Measurements from ENCODE around the gene KCNA3.

Gene KCNA3

DNA sequence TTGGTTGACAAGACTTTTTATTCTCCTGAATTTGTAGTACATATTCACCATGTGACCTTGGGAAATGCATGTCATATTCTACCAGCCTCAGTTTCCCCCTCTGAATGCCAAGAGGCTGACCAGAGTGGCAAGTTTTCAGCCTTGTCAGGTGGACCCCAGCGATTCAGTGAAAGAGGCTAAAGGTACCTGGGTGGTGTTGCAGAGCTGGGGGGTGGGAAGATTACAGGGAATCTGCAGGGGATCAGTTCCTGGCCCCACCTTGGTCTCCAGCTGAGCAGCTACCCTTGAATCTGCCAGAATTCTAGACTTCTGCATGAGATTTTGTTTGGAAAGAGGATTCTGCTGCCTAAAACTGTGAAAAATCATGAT is 40.7 kb downstream of the KCNA3 start:
- H4K20me1 ChIP-seq (ENCODE audit: insufficient read depth, low read length) = no peaks in the 10 kb centered on the region
- H2AFZ ChIP-seq (ENCODE audit: low read depth, low read length) = no peak overlapping the region
- H3K27ac ChIP-seq (ENCODE audit: low read length) = peak overlapping the region; percentile 100
- no peaks in the 10 kb centered on the region for H3K36me3 ChIP-seq (replicated peaks; ENCODE audit: low read depth, low read length)
- peak overlapping the region; percentile 6; the same call in 1 of the 2 replicates for H3K4me3 ChIP-seq (ENCODE audit: low read length)
- peak overlapping the region; percentile 88 for H3K4me2 ChIP-seq (ENCODE audit: low read length)
- H3K9ac ChIP-seq (ENCODE audit: low read length) = peak overlapping the region; percentile 94
- TF ChIP-seq, protein P1, sequence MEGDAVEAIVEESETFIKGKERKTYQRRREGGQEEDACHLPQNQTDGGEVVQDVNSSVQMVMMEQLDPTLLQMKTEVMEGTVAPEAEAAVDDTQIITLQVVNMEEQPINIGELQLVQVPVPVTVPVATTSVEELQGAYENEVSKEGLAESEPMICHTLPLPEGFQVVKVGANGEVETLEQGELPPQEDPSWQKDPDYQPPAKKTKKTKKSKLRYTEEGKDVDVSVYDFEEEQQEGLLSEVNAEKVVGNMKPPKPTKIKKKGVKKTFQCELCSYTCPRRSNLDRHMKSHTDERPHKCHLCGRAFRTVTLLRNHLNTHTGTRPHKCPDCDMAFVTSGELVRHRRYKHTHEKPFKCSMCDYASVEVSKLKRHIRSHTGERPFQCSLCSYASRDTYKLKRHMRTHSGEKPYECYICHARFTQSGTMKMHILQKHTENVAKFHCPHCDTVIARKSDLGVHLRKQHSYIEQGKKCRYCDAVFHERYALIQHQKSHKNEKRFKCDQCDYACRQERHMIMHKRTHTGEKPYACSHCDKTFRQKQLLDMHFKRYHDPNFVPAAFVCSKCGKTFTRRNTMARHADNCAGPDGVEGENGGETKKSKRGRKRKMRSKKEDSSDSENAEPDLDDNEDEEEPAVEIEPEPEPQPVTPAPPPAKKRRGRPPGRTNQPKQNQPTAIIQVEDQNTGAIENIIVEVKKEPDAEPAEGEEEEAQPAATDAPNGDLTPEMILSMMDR (IDR thresholded peaks at IDR 0.05; ENCODE audit: low read depth, low read length) = no peak
- no peak for TF ChIP-seq EZH2phosphoT487 (IDR thresholded peaks at IDR 0.05; ENCODE audit: low read depth)
- H3K27me3 ChIP-seq (ENCODE audit: low read depth, low read length) = no peaks in the 10 kb centered on the region
- H3K9me3 ChIP-seq (ENCODE audit: insufficient read depth, low read length) = no peaks in the 10 kb centered on the region
- H3K79me2 ChIP-seq (ENCODE audit: low read length) = peaks cover 19% of the 10 kb centered on the region
- peaks cover 95% of the 10 kb centered on the region for H3K4me1 ChIP-seq (ENCODE audit: low read length)

- Histone ChIP-seq H3K9me3 (ENCODE audit: insufficient read depth, low read length) (no peaks in the 10 kb centered on the region), H3K4me1 (ENCODE audit: low read length) (peaks cover 95% of the 10 kb centered on the region), H4K20me1 (ENCODE audit: insufficient read depth, low read length) (no peaks in the 10 kb centered on the region), H3K9ac (ENCODE audit: low read length) (peak overlapping the region; percentile 94), H3K36me3 (replicated peaks; ENCODE audit: low read depth, low read length) (no peaks in the 10 kb centered on the region), H3K27ac (ENCODE audit: low read length) (peak overlapping the region; percentile 100), H3K4me3 (ENCODE audit: low read length) (peak overlapping the region; percentile 6; the same call in 1 of the 2 replicates), H3K4me2 (ENCODE audit: low read length) (peak overlapping the region; percentile 88), H2AFZ (ENCODE audit: low read depth, low read length) (no peak overlapping the region), H3K27me3 (ENCODE audit: low read depth, low read length) (no peaks in the 10 kb centered on the region), H3K79me2 (ENCODE audit: low read length) (peaks cover 19% of the 10 kb centered on the region)
- TF ChIP-seq EZH2phosphoT487 (IDR thresholded peaks at IDR 0.05; ENCODE audit: low read depth) = no peak
- TF ChIP-seq, protein P1 (IDR thresholded peaks at IDR 0.05; ENCODE audit: low read depth, low read length) = no peak
Observed at GRCh38 chr1:110633646-110634030, 41.1 kb downstream of the KCNA3 start.

DNA sequence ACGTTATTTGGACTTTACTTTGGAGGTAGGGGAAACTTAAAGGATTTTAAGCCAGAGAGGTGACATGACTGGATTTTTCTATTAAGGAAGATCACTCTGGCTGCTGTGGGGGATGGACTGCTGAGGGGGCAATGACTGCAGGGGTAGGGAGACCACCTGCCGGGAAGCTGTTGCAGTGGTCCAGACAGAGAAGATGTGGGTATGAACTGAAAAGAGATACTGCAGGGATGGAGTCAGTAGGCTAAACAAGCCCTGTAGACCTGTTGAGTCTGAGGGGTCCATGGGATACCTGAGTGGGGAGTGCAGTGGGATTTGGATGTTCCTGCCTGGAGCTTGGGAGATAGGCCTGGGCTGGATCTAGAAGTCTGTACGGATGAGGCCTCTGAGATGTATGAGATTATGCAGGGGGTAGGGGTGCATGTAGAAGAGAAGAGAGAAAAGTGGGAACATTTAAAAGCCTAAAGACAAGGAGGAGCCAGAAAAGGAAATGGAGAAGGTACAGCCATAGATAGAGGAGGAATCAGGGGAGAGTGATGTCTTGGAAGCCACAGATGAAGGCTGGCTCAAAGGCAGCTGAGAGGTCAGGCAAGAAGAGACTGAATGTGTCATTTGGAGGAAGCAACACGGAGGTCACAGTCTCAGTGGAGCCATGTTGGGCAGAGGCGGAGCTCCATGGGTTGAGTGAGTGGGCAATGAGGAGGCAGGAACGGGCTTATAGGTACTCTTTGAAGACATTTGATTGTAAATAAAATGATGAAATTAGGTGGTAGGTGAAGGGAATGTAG is 42.7 kb downstream of the KCNA3 start:
- Histone ChIP-seq H3K9ac (ENCODE audit: low read length) (peak overlapping the region; percentile 94), H3K9me3 (ENCODE audit: insufficient read depth, low read length) (no peaks in the 10 kb centered on the region), H2AFZ (ENCODE audit: low read depth, low read length) (no peak overlapping the region), H3K4me1 (ENCODE audit: low read length) (peaks cover 95% of the 10 kb centered on the region), H3K4me2 (ENCODE audit: low read length) (peak overlapping the region; percentile 88), H3K79me2 (ENCODE audit: low read length) (peaks cover 19% of the 10 kb centered on the region), H3K27ac (ENCODE audit: low read length) (peak overlapping the region; percentile 100), H3K36me3 (replicated peaks; ENCODE audit: low read depth, low read length) (no peaks in the 10 kb centered on the region), H4K20me1 (ENCODE audit: insufficient read depth, low read length) (no peaks in the 10 kb centered on the region), H3K4me3 (ENCODE audit: low read length) (peak overlapping the region; percentile 73), H3K27me3 (ENCODE audit: low read depth, low read length) (no peaks in the 10 kb centered on the region)
- TF ChIP-seq EZH2phosphoT487 (IDR thresholded peaks at IDR 0.05; ENCODE audit: low read depth) = no peak
- TF ChIP-seq, protein P1 (IDR thresholded peaks at IDR 0.05; ENCODE audit: low read depth, low read length) = no peak

GRCh38 chr1:110630839-110631663 is 43.7 kb downstream of the KCNA3 start:
- no peaks in the 10 kb centered on the region for H3K27me3 ChIP-seq (ENCODE audit: low read depth, low read length)
- no peaks in the 10 kb centered on the region for H4K20me1 ChIP-seq (ENCODE audit: insufficient read depth, low read length)
- peak overlapping the region; percentile 94 for H3K9ac ChIP-seq (ENCODE audit: low read length)
- peak overlapping the region; percentile 100 for H3K27ac ChIP-seq (ENCODE audit: low read length)
- peaks cover 19% of the 10 kb centered on the region for H3K79me2 ChIP-seq (ENCODE audit: low read length)
- H3K4me3 ChIP-seq (ENCODE audit: low read length) = peak overlapping the region; percentile 73
- peaks cover 90% of the 10 kb centered on the region for H3K4me1 ChIP-seq (ENCODE audit: low read length)
- TF ChIP-seq, protein P1 (IDR thresholded peaks at IDR 0.05; ENCODE audit: low read depth, low read length) = peak; percentile 66
- TF ChIP-seq EZH2phosphoT487 (IDR thresholded peaks at IDR 0.05; ENCODE audit: low read depth) = no peak
- peak overlapping the region; percentile 88 for H3K4me2 ChIP-seq (ENCODE audit: low read length)
- H2AFZ ChIP-seq (ENCODE audit: low read depth, low read length) = no peak overlapping the region
- no peaks in the 10 kb centered on the region for H3K36me3 ChIP-seq (replicated peaks; ENCODE audit: low read depth, low read length)
- no peaks in the 10 kb centered on the region for H3K9me3 ChIP-seq (ENCODE audit: insufficient read depth, low read length)
